Subcutaneous adipose tissue (tissue), 4 donors: ENCODE results near the gene HS6ST3. TPM values are rescaled to one million over a fixed set of nuclear protein-coding genes. Genes with fewer than 3 reads are reported as not detected.

Experiments
- total RNA-seq, 4 donors: library from RNA; depleted of rRNA; stranded (reverse); fragments of >200 nt; gene quantifications; one replicate each; pipeline ENCODE4 v1.1.0, GENCODE V29; 2016
- TF ChIP-seq, protein P1 (sequence below): fragments of 450-650 bp; IDR thresholded peaks from one replicate; pipeline ENCODE4 v1.5.1; 2016; ENCODE audit warnings: low read depth, mild to moderate bottlenecking, control low read depth, antibody characterized with exemption, moderate library complexity

HS6ST3 gene
- total RNA-seq, 4 donors from 2014 or later, result 0.33 to 1.3 (median 0.99) TPM

DNA sequence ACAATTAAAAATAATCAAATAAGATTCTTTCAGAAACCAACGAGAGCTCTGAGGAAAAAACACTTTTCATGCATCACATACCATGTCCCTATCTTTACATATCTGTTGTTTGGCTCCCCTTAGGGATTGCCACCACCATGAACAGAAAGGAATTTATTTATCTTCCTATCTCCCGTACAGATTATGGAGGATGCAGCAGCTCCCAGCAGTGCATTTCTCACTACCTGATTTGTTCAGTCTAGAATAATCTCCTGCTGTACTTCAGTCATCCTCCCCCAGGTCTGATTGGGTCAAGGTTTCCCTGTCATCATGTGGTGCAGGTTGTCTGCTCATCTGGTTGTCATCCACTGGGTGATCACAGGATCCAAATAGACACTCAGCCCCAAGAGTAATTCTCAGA, 453.1 kb downstream of the HS6ST3 start:
- TF ChIP-seq, protein P1, sequence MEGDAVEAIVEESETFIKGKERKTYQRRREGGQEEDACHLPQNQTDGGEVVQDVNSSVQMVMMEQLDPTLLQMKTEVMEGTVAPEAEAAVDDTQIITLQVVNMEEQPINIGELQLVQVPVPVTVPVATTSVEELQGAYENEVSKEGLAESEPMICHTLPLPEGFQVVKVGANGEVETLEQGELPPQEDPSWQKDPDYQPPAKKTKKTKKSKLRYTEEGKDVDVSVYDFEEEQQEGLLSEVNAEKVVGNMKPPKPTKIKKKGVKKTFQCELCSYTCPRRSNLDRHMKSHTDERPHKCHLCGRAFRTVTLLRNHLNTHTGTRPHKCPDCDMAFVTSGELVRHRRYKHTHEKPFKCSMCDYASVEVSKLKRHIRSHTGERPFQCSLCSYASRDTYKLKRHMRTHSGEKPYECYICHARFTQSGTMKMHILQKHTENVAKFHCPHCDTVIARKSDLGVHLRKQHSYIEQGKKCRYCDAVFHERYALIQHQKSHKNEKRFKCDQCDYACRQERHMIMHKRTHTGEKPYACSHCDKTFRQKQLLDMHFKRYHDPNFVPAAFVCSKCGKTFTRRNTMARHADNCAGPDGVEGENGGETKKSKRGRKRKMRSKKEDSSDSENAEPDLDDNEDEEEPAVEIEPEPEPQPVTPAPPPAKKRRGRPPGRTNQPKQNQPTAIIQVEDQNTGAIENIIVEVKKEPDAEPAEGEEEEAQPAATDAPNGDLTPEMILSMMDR, result no peak

DNA sequence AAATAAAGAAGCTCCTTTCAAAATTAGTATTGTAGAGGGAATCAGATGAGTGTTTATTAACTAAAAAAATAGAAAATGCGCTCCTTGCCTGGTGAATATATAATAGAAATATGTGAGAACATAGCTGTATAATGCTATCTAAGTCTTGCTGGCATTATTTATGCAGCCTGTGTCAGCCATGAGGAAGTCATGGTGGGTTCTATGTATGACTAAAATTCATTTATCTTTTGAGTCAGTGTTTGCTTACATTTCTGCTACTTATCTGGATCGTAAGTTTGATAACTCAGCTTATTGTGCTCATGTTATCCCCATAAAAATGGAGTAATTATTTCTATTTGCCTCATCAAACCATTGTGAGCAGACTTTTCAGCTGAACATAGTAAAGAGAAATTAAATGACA, 455.1 kb downstream of the HS6ST3 start:
- TF ChIP-seq, protein P1, result no peak

DNA sequence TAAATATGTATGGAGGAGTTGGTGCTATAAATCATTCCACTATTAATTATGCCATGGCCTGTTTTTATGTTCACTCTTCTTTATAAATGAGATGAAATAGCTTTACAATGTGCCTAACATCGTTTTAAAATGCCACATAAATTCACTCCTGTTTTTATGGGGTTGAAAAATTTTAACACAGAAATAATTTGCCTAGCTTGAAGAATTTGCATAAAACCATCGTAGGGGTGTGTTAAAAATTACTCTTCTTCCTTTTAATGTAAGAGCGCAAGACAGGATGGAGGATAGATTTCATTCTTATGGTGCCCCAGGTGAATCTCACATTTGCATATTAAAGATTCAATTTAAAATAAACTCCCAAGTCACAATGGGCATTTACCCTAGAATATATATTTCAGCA, 456.6 kb downstream of the HS6ST3 start:
- TF ChIP-seq, protein P1, result no peak

DNA sequence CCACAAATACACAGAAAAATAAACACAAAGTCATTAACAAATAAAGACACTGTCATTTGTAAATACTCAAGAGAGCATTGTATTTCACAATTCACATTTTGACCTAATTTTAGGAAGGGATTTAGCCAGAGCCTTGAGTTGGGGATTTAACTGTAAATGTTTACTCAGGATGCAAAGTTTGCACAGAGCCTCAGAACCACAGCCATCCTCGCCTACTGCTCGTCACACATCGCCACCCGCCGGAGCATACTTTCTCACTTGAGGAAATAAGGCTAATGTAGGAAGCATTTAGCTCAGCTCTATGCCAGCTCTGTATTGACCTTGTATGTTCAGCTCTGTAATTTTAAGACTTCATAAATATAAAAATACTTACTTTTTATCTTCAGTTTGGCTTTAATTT, 461.6 kb downstream of the HS6ST3 start:
- TF ChIP-seq, protein P1, result no peak

DNA sequence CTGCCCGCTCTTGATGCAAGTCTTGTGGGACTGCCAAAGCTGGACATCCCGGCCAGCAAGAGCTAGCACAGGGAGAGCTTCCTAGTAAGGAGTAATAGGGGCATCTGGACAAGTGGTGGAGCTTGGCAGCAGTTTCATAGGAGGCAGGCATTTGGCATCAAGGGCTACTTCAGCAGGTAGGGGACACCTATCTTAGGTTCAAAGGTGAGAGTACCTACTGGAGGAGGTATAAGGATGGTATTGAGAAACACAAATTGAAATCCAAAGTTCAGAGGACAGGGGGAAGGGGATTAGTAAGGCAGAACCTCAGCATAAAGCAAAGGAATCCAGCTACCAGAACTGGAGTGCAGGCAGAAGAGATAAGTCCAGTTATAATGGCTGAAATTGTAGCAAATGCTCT, 462.7 kb downstream of the HS6ST3 start:
- TF ChIP-seq, protein P1, result no peak

DNA sequence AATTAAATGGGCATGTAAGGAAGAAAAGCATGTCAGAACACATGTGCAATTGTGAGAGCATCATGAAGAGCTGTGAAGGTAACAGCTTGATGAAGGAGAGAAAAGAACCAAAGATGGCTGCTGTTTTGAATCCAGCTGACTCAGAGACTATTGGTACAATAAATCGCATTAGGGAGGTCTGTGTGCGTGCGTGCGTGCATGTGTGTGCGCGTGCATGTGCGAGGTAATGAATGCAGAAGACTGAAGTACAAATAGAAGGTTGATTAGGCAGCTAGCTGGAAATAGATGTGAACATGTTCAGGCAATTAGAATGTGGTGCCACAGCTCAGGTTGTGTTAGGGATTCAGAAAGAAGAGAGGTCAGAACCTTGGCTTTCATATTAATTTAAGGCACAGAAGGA, 463.9 kb downstream of the HS6ST3 start:
- TF ChIP-seq, protein P1, result no peak

DNA sequence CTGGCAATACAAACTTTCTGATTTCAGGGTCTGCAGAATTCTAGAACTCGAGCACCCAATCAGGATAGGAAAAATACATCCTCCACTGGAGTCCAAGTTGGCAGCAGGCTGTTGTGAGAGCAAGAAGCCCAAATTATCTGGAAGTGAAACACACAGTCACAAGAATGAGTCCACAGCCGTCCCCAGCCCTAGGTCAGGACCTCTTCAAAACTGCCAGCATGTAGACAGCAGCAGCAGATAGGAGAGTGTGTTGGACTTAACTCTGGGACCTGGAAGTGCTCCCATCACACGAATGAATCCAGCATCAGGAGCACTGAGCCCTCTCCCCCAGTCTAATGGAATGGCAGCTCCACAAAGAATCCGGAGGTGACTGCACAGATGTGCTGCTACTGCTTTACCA, 483.7 kb downstream of the HS6ST3 start:
- TF ChIP-seq, protein P1, result no peak
